ENCODE measurements around the gene MAPK8IP2. TPM values are rescaled to one million over a fixed set of nuclear protein-coding genes. Genes with fewer than 3 reads are reported as not detected.

MAPK8IP2 gene
- total and polyA plus RNA-seq, 10 of the 15 experiments (the other 5 are each of a cell fraction or from before 2014, with no cell fraction given): 0.01 to 0.13 (median 0.06) TPM; not detected in 4

- in situ Hi-C loops (cut with MboI): no loop called here
- ATAC-seq (no peak), DNase-seq (ENCODE audit: low read depth, low spot score) (no peak), FAIRE-seq (no peak)
- RAD21 ChIA-PET (ENCODE audit: unreplicated experiment): no interaction called here
- no peak for TF ChIP-seq POLR2AphosphoS2 (IDR thresholded peaks at IDR 0.05; ENCODE audit: low read depth, low read length)
- no peak for TF ChIP-seq BACH1 (IDR thresholded peaks at IDR 0.05; ENCODE audit: borderline replicate concordance)
- no peak for TF ChIP-seq ZZZ3 (IDR thresholded peaks at IDR 0.05; ENCODE audit: control insufficient read depth, insufficient read length, low read depth)
- no peak for TF ChIP-seq NRF1 (conservative IDR thresholded peaks at IDR 0.05; ENCODE audit: low read depth, low read length)
- TF ChIP-seq EP300 (IDR thresholded peaks at IDR 0.05; ENCODE audit: borderline replicate concordance in 1 of 2, control insufficient read depth in 1 of 2, low read depth in 2 of 2, low read length in 2 of 2): no peak
- Histone ChIP-seq H3K79me2 (ENCODE audit: control insufficient read depth, insufficient read depth, low read length) (peaks cover 17% of the 10 kb centered on the region), H3K27ac (ENCODE audit: control insufficient read depth, insufficient read depth) (no peak overlapping the region), H3K9ac (ENCODE audit: control insufficient read depth, insufficient read depth, low read length) (no peak overlapping the region), H4K20me1 (ENCODE audit: control insufficient read depth, insufficient read depth) (no peaks in the 10 kb centered on the region), H3K9me3 (replicated peaks; ENCODE audit: control insufficient read depth, insufficient read depth, low read length) (no peaks in the 10 kb centered on the region), H3K27me3 (replicated peaks in 1 of 2; ENCODE audit: control insufficient read depth in 2 of 2, insufficient read depth in 2 of 2, low read length in 1 of 2) (no peaks in the 10 kb centered on the region), H3K4me3 (no peak overlapping the region), H3K36me3 (ENCODE audit: control insufficient read depth in 2 of 2, insufficient read depth in 2 of 2, low read length in 1 of 2) (no peaks in the 10 kb centered on the region), H3K4me1 (ENCODE audit: control insufficient read depth, insufficient read depth, low read length) (peaks cover 3% of the 10 kb centered on the region; the same call in 1 of the 2 replicates), H3K4me2 (ENCODE audit: control insufficient read depth, insufficient read depth) (no peak overlapping the region), H2AFZ (ENCODE audit: control insufficient read depth, low read depth, low read length) (no peak overlapping the region)
- 74% methylated on average over 5 of the region's 5 CpGs for WGBS (ENCODE audit: insufficient coverage, insufficient replicate concordance, low lambda C conversion rate, missing lambda C conversion rate)
- SMC1A ChIA-PET (ENCODE audit: uncharacterized antibody, unreplicated experiment): no interaction called here
- BruUV-seq (replicated peaks): no TSS peak
- POLR2A ChIA-PET: no interaction called here
- CTCF ChIA-PET: no interaction called here
- intact Hi-C loops (cut with micrococcal nuclease; ENCODE audit: unreplicated experiment): no loop called here
Measured at GRCh38 chr22:50586416-50586815, 14.2 kb upstream of the MAPK8IP2 start.

- H3K36me3 ChIP-seq (ENCODE audit: control insufficient read depth in 2 of 2, insufficient read depth in 2 of 2, low read length in 1 of 2): no peaks in the 10 kb centered on the region
- no peaks in the 10 kb centered on the region for H4K20me1 ChIP-seq (ENCODE audit: control insufficient read depth, insufficient read depth)
- ATAC-seq: no peak
- CTCF ChIA-PET: interaction anchor here (0.6 kb wide), 1 partner anchor 350 kb away, joined by 3 read pairs; no protein-coding TSS in a partner anchor
- in situ Hi-C loops (cut with MboI): no loop called here
- H3K4me3 ChIP-seq: no peak overlapping the region
- TF ChIP-seq CTCF (IDR thresholded peaks at IDR 0.05 in 2 of 3, conservative IDR thresholded peaks at IDR 0.05 in 1 of 3; ENCODE audit: control insufficient read depth in 2 of 3, extremely low read depth in 1 of 3, insufficient read depth in 1 of 3, low read depth in 3 of 3, low read length in 3 of 3): no peak
- TF ChIP-seq NFIC (IDR thresholded peaks at IDR 0.05; ENCODE audit: low read depth, low read length): no peak
- TF ChIP-seq POLR2AphosphoS5 (IDR thresholded peaks at IDR 0.05; ENCODE audit: low read length): no peak
- no peaks in the 10 kb centered on the region for H3K9me3 ChIP-seq (replicated peaks; ENCODE audit: control insufficient read depth, insufficient read depth, low read length)
- no TSS peak for BruUV-seq (replicated peaks)
- H3K9ac ChIP-seq (ENCODE audit: control insufficient read depth, insufficient read depth, low read length): no peak overlapping the region
- SMC1A ChIA-PET (ENCODE audit: uncharacterized antibody, unreplicated experiment): interaction anchor here (1.2 kb wide), 1 partner anchor 33 kb away, joined by 3 read pairs; no protein-coding TSS in a partner anchor
- no peak for DNase-seq (ENCODE audit: low read depth, low spot score)
- peaks cover 8% of the 10 kb centered on the region for H3K79me2 ChIP-seq (ENCODE audit: control insufficient read depth, insufficient read depth, low read length)
- intact Hi-C loops (cut with micrococcal nuclease; ENCODE audit: unreplicated experiment): no loop called here
- no peaks in the 10 kb centered on the region; the same call in 1 of the 2 replicates for H3K4me1 ChIP-seq (ENCODE audit: control insufficient read depth, insufficient read depth, low read length)
- RAD21 ChIA-PET (ENCODE audit: unreplicated experiment): interaction anchor here (0.7 kb wide), 1 partner anchor 39 kb away, joined by 3 read pairs; no protein-coding TSS in a partner anchor
- H3K27ac ChIP-seq (ENCODE audit: control insufficient read depth, insufficient read depth): no peak overlapping the region
- POLR2A ChIA-PET: no interaction called here
- H3K27me3 ChIP-seq (replicated peaks in 1 of 2; ENCODE audit: control insufficient read depth in 2 of 2, insufficient read depth in 2 of 2, low read length in 1 of 2): no peaks in the 10 kb centered on the region
- WGBS (ENCODE audit: insufficient coverage, insufficient replicate concordance, low lambda C conversion rate, missing lambda C conversion rate): 94% methylated on average over 5 of the region's 5 CpGs
- no peak for FAIRE-seq
- H2AFZ ChIP-seq (ENCODE audit: control insufficient read depth, low read depth, low read length): no peak overlapping the region
- H3K4me2 ChIP-seq (ENCODE audit: control insufficient read depth, insufficient read depth): no peak overlapping the region
Measured at GRCh38 chr22:50587407-50587806, 13.2 kb upstream of the MAPK8IP2 start.
